ENCODE results near the gene HDAC6. TPM values are rescaled to one million over a fixed set of nuclear protein-coding genes. Genes with fewer than 3 reads are reported as not detected.
A peak's percentile ranks its signal among the peaks of the same experiment; 100 is the strongest.

The HDAC6 gene
- 10 to 100 TPM; 40.2 to 52.1 (median 44.2) TPM for total RNA-seq

DNA sequence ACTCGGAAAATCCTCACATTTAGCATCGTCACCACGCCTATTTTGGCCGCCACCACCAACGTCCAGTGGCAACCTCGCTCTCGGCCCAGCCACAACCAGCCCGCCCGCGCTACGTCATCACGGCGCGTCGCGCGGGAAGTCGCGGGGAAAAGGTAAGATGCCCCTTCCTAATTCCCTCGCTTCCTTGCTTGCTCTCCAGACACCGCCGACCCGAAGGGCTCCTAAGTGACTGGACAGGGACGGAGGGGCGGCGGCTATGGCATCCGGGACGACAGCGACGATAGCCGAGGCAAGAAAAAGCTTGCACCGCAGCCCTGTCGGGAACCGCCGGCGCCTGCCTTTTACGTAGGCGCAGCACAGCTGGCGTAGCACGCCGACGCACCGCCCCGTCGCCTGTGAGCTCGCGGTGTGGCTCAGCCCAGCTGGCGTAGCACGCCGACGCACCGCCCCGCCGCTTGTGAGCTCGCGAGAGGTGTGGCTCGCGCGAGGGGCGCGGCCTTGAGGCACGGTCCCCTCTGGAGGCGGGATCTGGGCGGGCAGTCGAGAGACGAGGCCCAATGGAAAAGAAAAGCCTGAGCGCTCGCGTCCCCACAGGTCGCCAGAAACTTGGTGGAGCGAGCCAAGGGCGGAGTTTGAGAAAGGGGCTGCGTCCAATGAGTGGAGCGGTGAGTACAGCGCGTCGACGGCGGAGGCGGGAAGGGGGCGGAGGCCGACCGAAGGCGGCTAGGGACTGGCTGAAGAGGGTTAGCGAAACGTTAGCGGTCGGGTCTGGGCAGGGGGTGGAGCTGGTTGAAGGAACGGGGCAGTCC lies at the start of gene HDAC6:
TSS of gene HDAC6 (plus strand) at position 788 of the 809 bp plus-strand sequence. CDS start 626 bp downstream, outside the sequence.
- peaks cover 5% of the 10 kb centered on the region for H3K36me3 Mint-ChIP-seq (ENCODE audit: insufficient read depth)
- H3K27me3 Mint-ChIP-seq (ENCODE audit: low read depth) = no peaks in the 10 kb centered on the region
- H3K9me3 Mint-ChIP-seq = no peaks in the 10 kb centered on the region
- peak; percentile 86 to 87 for ATAC-seq
- H3K4me1 Mint-ChIP-seq (ENCODE audit: low read depth) = peaks cover 12% of the 10 kb centered on the region
- H3K4me3 Mint-ChIP-seq = peak within 1 kb of the TSS; percentile 94
- DNase-seq = peak; percentile 91

DNA sequence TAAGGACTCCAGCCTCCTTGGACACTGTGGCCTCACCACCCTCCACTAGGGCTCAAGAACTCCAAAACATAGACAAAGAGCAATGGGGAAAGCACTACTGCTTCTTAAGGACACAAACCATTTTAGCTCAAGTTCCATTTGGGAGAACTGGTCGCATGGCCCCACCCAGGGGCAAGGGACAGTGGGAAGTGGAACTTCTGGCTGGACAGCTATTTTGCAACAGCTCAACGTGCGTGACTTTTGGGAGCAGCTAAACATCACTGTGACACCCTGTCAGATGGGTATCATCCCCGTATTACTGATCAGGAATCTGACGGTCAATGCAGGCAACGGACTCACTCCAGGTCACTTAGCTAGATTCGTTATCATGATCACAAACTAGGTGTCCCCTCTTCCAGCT lies 49.4 kb upstream of the HDAC6 start:
- H3K36me3 Mint-ChIP-seq (ENCODE audit: insufficient read depth) = no peaks in the 10 kb centered on the region
- DNase-seq = no peak
- H3K27me3 Mint-ChIP-seq (ENCODE audit: low read depth) = no peaks in the 10 kb centered on the region
- no peak for ATAC-seq
- H3K4me3 Mint-ChIP-seq = no peak overlapping the region
- no peaks in the 10 kb centered on the region for H3K9me3 Mint-ChIP-seq
- peaks cover 3% of the 10 kb centered on the region for H3K4me1 Mint-ChIP-seq (ENCODE audit: low read depth)

DNA sequence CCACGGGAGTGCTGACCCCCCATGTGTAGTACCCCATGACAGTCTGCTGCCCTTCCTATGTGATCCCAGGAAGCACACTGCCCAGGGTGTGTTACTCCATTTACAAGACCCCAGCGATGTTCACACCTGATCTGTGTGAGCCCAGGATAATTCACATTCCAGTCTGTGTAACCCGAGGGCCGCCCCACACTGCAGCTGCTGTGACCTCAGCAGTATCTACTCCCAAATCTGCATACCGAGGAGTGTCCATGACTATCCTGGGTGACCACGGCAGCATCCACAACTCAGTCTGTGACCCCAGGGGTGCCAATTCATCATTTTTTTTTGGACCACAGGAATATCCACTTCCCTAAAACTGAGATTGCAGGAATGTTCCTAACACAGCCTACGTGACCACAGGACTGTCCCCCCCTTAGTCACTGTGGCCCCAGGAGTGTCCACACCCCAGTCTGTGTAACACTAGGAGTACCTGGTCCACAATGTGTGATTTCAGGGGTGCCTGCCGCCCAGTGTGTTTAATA lies 48.1 kb upstream of the HDAC6 start:
- no peaks in the 10 kb centered on the region for H3K9me3 Mint-ChIP-seq
- peaks cover 3% of the 10 kb centered on the region for H3K4me1 Mint-ChIP-seq (ENCODE audit: low read depth)
- DNase-seq (no peak), ATAC-seq (no peak)
- H3K4me3 Mint-ChIP-seq = no peak overlapping the region
- H3K36me3 Mint-ChIP-seq (ENCODE audit: insufficient read depth) = no peaks in the 10 kb centered on the region
- no peaks in the 10 kb centered on the region for H3K27me3 Mint-ChIP-seq (ENCODE audit: low read depth)

DNA sequence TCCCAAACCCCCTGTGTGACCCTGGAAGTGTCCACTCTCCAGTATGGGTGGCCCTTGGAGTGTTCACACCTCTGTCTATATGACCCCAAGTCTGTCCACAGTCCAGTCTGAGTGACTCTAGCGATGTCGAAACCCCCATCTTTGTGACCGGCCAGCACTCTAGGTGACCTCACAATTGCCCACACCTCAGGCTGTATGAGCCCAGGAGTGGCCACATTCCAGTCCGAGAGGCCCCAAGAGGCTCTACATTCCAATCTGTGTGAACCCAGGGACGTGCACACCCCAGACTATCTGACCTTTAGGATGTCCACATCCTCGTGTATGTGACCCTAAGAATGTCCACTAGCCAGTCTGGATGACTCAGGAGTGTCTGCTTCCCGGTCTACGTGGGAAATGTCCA lies 47.6 kb upstream of the HDAC6 start:
- H3K4me3 Mint-ChIP-seq = no peak overlapping the region
- no peaks in the 10 kb centered on the region for H3K36me3 Mint-ChIP-seq (ENCODE audit: insufficient read depth)
- peaks cover 3% of the 10 kb centered on the region for H3K4me1 Mint-ChIP-seq (ENCODE audit: low read depth)

DNA sequence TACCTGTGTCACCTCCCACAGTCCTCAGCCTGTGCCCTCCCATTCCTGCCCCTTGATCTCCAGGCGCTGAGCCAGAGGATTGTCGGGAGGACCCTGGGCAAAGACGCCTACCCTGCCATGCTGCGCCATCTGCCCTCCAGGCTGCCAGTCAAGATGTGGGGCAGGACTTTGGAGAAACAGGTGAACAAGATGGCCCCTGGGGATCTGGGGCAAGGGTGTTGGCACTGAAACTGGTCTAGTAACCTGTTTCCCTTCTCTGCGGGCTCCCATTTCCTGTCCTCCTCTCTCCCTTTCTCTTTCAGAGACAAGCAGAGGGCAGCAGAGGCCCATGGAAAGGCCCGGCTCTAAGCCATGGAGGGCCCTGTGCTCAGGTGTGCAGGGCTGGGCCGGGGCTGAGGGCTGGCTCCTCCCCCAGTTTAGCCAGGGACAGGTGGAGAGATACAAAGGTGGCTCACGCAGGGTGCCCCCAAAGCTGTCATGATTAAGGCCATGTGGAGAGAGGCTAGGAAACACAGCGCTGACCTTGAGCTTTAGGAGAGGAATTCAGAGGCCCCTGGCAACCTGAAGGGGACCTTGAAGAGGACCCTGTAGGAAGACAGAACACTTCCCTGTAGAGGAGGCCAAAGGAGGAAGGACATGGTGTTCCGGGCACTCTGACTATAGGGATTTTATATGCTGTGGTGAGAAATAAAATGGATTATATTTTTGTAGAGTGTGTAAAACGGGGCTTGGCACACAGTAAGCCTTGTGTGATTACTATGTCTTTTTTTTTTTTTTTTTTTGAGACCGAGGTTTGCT lies 40.0 kb upstream of the HDAC6 start, which contains the start of gene GLOD5:
TSS of gene GLOD5 (plus strand) at position 74 of the 798 bp plus-strand sequence. CDS start at position 118, 44 bp downstream.
- ATAC-seq = no peak
- H3K27me3 Mint-ChIP-seq (ENCODE audit: low read depth) = no peaks in the 10 kb centered on the region
- no peak for DNase-seq
- H3K9me3 Mint-ChIP-seq = no peaks in the 10 kb centered on the region
- peaks cover 3% of the 10 kb centered on the region for H3K4me1 Mint-ChIP-seq (ENCODE audit: low read depth)
- H3K4me3 Mint-ChIP-seq = no peak within 1 kb of the TSS
- H3K36me3 Mint-ChIP-seq (ENCODE audit: insufficient read depth) = no peaks in the 10 kb centered on the region

More for the DNA sequence above, 47.6 kb upstream of the HDAC6 start:
- H3K9me3 Mint-ChIP-seq = no peaks in the 10 kb centered on the region
- H3K27me3 Mint-ChIP-seq (ENCODE audit: low read depth) = no peaks in the 10 kb centered on the region
- no peak for DNase-seq
- ATAC-seq = no peak

DNA sequence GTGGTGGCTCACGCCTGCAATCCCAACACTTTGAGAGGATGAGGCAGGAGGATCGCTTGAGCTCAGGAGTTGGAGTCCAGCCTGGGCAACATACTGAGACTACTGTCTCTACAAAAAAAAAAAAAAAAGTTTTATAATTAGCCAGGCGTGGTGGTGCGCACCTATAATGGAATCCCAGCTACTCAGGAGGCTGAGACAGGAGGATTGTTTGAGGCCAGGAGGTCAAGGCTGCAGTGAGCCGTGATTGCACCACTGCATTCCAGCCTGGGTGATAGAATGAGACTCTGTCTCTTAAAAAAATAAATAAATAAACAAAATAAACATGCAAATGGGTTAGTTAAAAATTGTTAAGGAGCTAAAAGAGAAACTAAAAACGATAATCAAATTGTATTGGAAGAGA lies 32.6 kb upstream of the HDAC6 start:
- no peaks in the 10 kb centered on the region for H3K27me3 Mint-ChIP-seq (ENCODE audit: low read depth)
- H3K36me3 Mint-ChIP-seq (ENCODE audit: insufficient read depth) = no peaks in the 10 kb centered on the region
- H3K9me3 Mint-ChIP-seq = no peaks in the 10 kb centered on the region
- DNase-seq (no peak), ATAC-seq (no peak)
- no peak overlapping the region for H3K4me3 Mint-ChIP-seq
- no peaks in the 10 kb centered on the region for H3K4me1 Mint-ChIP-seq (ENCODE audit: low read depth)

DNA sequence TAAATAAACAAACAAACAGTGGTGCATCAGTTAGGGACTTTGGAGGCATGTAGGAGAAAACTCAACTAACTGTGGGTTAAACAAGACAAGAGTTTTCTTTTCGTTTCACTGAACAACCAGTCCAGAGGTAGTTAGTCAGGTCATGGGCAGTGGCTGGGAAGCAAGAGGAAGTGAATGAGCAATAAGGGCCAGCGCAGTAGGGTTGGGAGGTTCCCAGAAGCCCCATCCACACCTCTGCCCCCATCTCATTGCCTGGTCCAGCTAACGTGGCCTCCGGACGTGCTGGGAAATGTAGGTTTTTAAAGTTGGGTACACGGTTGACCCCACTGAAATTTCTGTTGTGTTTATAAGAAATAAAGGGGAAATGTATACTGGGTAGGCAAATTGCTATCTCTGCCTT lies 31.6 kb upstream of the HDAC6 start:
- no peak for ATAC-seq
- Mint-ChIP-seq H3K36me3 (ENCODE audit: insufficient read depth) (no peaks in the 10 kb centered on the region), H3K9me3 (no peaks in the 10 kb centered on the region), H3K4me3 (no peak overlapping the region), H3K4me1 (ENCODE audit: low read depth) (no peaks in the 10 kb centered on the region), H3K27me3 (ENCODE audit: low read depth) (peaks cover 3% of the 10 kb centered on the region)
- no peak for DNase-seq

DNA sequence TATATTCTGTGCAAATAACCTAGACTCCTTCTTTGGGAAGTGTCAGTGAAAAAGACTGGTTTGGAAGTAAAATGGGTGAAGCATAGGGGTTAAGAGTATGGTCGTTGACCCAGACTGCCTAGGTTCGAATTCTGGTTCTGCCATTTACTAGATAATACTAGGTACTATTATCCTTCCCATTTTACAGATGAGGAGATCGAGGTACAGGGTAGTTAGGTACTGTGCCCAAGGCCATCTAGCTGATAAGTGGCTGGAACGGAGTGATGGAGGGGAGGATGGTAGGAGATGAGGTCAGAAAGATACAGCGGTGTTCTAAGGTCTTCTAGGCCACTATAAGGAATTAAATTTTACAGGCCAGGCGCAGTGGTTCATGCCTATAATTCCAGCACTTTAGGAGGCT lies 29.3 kb upstream of the HDAC6 start:
- no peak overlapping the region for H3K4me3 Mint-ChIP-seq

DNA sequence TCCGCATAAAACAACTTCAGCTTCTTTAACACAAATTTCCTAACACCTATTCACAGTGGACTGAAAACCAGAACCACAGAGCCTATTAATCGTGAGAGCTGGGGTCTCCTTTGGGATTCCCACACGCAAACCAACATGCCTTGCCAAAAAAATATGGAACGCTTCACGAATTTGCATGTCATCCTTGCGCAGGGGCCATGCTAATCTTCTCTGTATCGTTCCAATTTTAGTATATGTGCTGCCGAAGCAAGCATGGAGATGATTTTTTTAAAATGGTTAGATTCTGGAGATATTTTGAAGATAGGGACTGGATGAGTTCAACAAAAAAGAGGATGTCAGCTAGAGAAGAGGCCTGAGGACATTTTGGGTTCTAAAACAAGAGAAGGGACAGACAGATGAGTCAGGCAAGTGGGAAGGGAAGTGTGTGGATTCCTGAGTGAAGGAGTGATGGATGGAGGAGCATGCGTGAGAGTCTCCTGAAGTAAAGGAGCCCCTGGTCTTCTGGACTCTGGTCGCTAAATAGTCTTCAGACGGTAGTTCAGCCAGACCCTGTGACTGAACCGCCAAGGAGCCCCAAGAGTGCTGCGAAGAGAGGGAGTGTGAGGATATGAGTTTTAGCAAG lies 24.9 kb upstream of the HDAC6 start:
- Mint-ChIP-seq H3K36me3 (ENCODE audit: insufficient read depth) (no peaks in the 10 kb centered on the region), H3K9me3 (no peaks in the 10 kb centered on the region), H3K27me3 (ENCODE audit: low read depth) (peaks cover 3% of the 10 kb centered on the region), H3K4me1 (ENCODE audit: low read depth) (no peaks in the 10 kb centered on the region), H3K4me3 (no peak overlapping the region)
- DNase-seq (no peak), ATAC-seq (no peak)

More for the DNA sequence above, 29.3 kb upstream of the HDAC6 start:
- H3K36me3 Mint-ChIP-seq (ENCODE audit: insufficient read depth) = no peaks in the 10 kb centered on the region
- ATAC-seq = no peak
- peaks cover 3% of the 10 kb centered on the region for H3K27me3 Mint-ChIP-seq (ENCODE audit: low read depth)
- H3K4me1 Mint-ChIP-seq (ENCODE audit: low read depth) = no peaks in the 10 kb centered on the region
- DNase-seq = no peak
- no peaks in the 10 kb centered on the region for H3K9me3 Mint-ChIP-seq

DNA sequence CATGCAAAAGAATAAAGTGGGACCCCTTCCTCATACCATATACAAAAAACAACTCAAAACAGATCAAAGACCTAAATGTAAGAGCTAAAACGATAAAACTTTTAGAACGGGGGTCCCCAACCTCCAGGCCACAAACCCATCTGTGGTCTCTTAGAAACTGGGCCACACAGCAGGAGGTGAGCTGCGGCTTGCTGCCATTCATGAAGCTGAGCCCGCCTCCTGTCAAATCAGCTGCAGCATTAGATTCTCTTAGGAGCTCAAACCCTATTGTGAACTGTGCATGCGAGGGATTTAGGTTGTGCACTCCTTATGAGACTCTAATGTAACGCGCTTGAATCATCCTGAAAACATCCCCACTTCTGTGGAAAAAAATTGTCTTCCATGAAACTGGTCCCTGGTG lies 22.5 kb upstream of the HDAC6 start:
- no peaks in the 10 kb centered on the region for H3K9me3 Mint-ChIP-seq
- H3K27me3 Mint-ChIP-seq (ENCODE audit: low read depth) = peaks cover 3% of the 10 kb centered on the region
- DNase-seq (no peak), ATAC-seq (no peak)
- no peaks in the 10 kb centered on the region for H3K4me1 Mint-ChIP-seq (ENCODE audit: low read depth)
- no peak overlapping the region for H3K4me3 Mint-ChIP-seq
- no peaks in the 10 kb centered on the region for H3K36me3 Mint-ChIP-seq (ENCODE audit: insufficient read depth)

DNA sequence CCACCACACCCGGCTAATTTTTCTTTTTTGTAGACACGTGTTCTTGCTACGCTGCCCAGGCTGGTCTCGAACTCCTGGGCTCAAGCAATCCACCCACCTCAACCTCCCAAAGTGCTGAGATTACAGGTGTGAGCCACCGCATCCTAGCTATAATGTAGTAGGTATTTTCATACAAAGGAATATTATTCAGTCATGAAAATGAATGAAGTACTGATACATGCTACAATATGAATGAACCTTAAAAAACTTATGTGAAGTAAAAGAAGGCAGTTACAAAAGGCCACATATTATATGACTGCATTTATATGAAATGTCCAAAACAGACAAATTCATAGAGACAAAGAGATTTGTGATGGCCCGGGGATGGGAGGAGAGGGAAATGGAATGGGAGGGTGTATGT lies 20.2 kb upstream of the HDAC6 start:
- H3K4me1 Mint-ChIP-seq (ENCODE audit: low read depth) = no peaks in the 10 kb centered on the region

DNA sequence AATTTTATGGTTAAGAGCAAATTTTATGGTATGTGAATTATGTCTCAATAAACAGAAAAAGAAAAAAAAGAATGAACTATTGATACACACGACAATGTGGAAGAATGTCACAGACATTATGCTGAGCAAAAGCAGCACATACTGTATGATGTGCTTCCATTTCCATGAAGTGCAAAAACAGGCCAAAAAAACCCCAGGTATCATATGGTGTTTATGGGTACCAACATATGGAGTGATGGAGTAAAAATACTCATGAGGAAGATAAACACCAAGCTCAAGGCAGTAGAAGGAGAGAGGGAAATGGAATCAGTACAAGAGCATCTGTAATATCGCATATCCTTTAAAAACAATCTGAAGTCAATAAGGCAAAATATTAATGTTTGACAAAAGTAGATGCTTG lies 19.7 kb upstream of the HDAC6 start:
- Mint-ChIP-seq H3K4me3 (no peak overlapping the region), H3K4me1 (ENCODE audit: low read depth) (no peaks in the 10 kb centered on the region), H3K27me3 (ENCODE audit: low read depth) (peaks cover 2% of the 10 kb centered on the region), H3K9me3 (no peaks in the 10 kb centered on the region), H3K36me3 (ENCODE audit: insufficient read depth) (no peaks in the 10 kb centered on the region)
- no peak for DNase-seq
- no peak for ATAC-seq

More for the DNA sequence above, 20.2 kb upstream of the HDAC6 start:
- Mint-ChIP-seq H3K9me3 (no peaks in the 10 kb centered on the region), H3K4me3 (no peak overlapping the region), H3K27me3 (ENCODE audit: low read depth) (no peaks in the 10 kb centered on the region), H3K36me3 (ENCODE audit: insufficient read depth) (no peaks in the 10 kb centered on the region)
- DNase-seq (no peak), ATAC-seq (no peak)

DNA sequence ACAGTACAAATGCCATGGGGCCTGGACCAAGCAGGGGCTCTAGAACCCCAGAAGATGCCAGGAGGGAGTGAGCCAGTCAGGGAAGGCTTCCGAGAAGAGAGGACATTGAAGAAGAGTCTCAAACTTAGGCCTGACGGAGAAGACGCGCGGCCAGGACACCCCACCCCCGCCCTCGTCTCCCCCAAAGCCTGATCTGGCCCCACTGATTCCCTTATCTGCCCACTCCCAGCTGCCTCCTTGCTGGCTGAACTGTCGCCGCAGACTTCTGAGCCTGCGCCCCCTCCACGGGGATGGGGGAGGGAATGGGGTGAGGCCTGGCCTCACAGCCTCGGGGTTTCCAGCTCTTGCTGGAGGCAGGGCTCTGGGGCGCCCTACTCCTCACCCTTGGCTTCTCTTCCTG lies 19.1 kb upstream of the HDAC6 start:
- no peak for DNase-seq
- ATAC-seq = no peak
- Mint-ChIP-seq H3K27me3 (ENCODE audit: low read depth) (peaks cover 3% of the 10 kb centered on the region), H3K4me1 (ENCODE audit: low read depth) (no peaks in the 10 kb centered on the region), H3K36me3 (ENCODE audit: insufficient read depth) (no peaks in the 10 kb centered on the region), H3K4me3 (no peak overlapping the region), H3K9me3 (no peaks in the 10 kb centered on the region)

DNA sequence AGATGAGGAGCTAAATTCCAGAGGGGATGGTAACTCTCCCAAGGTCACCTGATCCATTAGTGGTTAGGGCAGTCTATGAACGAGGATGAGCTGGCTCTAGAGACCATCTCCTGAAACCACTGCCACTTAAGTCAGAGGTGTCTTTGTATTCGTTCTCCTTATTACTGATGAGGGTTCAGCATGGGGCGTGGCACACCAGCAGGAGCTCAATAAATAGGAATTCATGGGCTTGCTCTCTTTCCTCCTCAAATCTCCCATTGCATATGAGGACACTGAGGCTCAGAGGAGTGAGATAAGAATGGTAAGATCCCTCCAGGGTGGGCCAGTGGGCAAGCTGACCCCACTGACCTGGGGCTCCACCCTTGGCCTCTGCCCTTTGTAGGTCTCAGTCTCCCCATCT lies 17.1 kb upstream of the HDAC6 start:
- Mint-ChIP-seq H3K27me3 (ENCODE audit: low read depth) (peaks cover 3% of the 10 kb centered on the region), H3K9me3 (no peaks in the 10 kb centered on the region), H3K4me1 (ENCODE audit: low read depth) (peaks cover 8% of the 10 kb centered on the region), H3K4me3 (no peak overlapping the region), H3K36me3 (ENCODE audit: insufficient read depth) (no peaks in the 10 kb centered on the region)
- DNase-seq (no peak), ATAC-seq (no peak)

Data from activated T-cell treated with anti-CD3 and anti-CD28 coated beads, Interleukin-2, amount 50 U/mL, for 4 hours (primary cell).